ENCODE data around the gene EXOC7. TPM values are rescaled to one million over a fixed set of nuclear protein-coding genes. Genes with fewer than 3 reads are reported as not detected.

Gene EXOC7
- total RNA-seq, 1 experiment from 2014 or later, result 160 TPM

DNA sequence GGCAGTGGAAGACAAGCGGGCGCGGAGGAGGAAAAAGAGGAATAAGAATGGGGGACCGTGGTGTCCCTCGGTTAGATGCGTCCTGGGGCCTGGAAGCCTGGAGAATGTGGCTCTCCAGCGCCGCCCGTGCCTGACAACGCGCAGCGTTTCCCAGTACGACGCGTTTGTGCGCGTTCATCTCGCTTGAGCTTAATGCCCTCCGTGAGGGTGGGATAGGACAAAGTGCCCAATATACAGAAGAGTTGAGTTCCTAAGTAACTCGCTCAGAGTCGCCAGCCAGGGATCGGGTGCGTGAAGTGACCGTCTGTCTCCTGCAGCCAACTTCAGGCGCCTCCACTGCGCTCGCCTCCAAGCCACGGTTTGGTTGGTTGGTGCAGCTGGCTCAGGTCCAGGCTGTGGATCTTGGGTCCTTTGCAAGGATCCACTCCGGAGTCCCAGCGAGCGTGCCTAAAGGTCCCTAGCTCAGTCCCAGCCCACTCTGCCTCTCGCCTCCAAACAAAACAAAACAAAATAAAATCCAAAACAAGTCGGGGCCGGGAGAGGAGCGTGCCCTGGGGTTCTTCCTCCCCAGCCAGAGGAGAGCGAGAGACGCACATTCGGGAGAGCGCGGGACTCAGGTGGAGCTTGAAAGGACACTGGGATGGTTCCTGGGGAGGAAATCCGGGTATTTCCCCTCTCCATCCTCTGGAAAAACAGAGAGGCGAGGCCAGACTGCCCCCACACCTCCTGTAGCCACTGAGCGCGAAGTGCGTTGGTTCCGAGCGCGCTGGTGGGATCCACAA lies 28.0 kb downstream of the EXOC7 start:
- DNase-seq, result peak; percentile 79
- Histone ChIP-seq H4K20me1 (ENCODE audit: control insufficient read depth, insufficient read depth, insufficient read length) (peaks cover 3% of the 10 kb centered on the region), H4K5ac (ENCODE audit: insufficient read length, low read depth, low read length) (no peak overlapping the region), H3K18ac (ENCODE audit: insufficient read length, low read depth, low read length) (no peak overlapping the region), H3K56ac (ENCODE audit: insufficient read length, low read depth, low read length) (no peak overlapping the region), H3K9ac (ENCODE audit: extremely low read depth, insufficient read length, low read length) (no peak overlapping the region), H2AFZ (ENCODE audit: low read length) (no peak overlapping the region), H2BK20ac (ENCODE audit: low read depth, low read length, poor library complexity, severe bottlenecking) (no peak overlapping the region), H3K27me3 (ENCODE audit: insufficient read depth, low read length) (peaks cover 58% of the 10 kb centered on the region), H2BK120ac (ENCODE audit: low read depth, low read length, poor library complexity, severe bottlenecking) (no peak overlapping the region), H3K4me2 (ENCODE audit: insufficient read depth, insufficient read length, low read length) (peak overlapping the region; percentile 46), H3K23ac (ENCODE audit: insufficient read length, low read depth, low read length) (no peak overlapping the region), H4K8ac (replicated peaks; ENCODE audit: insufficient read length, low read depth, low read length) (no peak overlapping the region), H3K14ac (ENCODE audit: insufficient read depth, low read length) (no peak overlapping the region), H4K91ac (ENCODE audit: insufficient read length, low read depth, low read length) (no peak overlapping the region), H3T11ph (ENCODE audit: low read length) (no peak overlapping the region), H2BK5ac (ENCODE audit: insufficient read length, low read length) (no peak overlapping the region), H3K9me3 (ENCODE audit: control insufficient read depth, low read depth, low read length) (no peaks in the 10 kb centered on the region), H3K27ac (ENCODE audit: insufficient read length, low read depth, low read length) (no peak overlapping the region), H3K4me1 (ENCODE audit: insufficient read depth, low read length) (peaks cover 8% of the 10 kb centered on the region; the same call in 1 of the 2 replicates), H3K4ac (ENCODE audit: low read depth, low read length) (no peak overlapping the region), H3K23me2 (ENCODE audit: insufficient read length, low read depth, low read length, poor library complexity, severe bottlenecking) (peaks cover 34% of the 10 kb centered on the region), H2AK5ac (ENCODE audit: insufficient read length, low read length) (no peak overlapping the region), H2BK12ac (ENCODE audit: insufficient read length, low read depth, low read length) (no peak overlapping the region), H3K79me2 (ENCODE audit: insufficient read depth, low read length) (peaks cover 3% of the 10 kb centered on the region; the same call in 1 of the 2 replicates), H3K79me1 (ENCODE audit: insufficient read depth, low read depth, low read length, poor library complexity, severe bottlenecking) (no peaks in the 10 kb centered on the region), H2BK15ac (ENCODE audit: low read depth, low read length) (no peak overlapping the region)
- no CpG with 5 or more reads among the region's 48 CpGs for WGBS (ENCODE audit: extremely low coverage, insufficient read length, low lambda C conversion rate)
- Mint-ChIP-seq H3K9me3 (peaks cover 0 to 3% of the 10 kb centered on the region in 2 experiments; a peak in 2 of 5 replicates), H3K27me3 (ENCODE audit: low read depth) (peaks cover 73% of the 10 kb centered on the region), H3K4me1 (peaks cover 54 to 62% of the 10 kb centered on the region in 2 experiments), H3K27ac (no peak overlapping the region), H3K36me3 (ENCODE audit: insufficient read depth in 1 of 3, low read depth in 3 of 3) (no peaks in the 10 kb centered on the region), H3K4me3 (peak overlapping the region; percentile 56 to 78)
- TF ChIP-seq, protein P1, sequence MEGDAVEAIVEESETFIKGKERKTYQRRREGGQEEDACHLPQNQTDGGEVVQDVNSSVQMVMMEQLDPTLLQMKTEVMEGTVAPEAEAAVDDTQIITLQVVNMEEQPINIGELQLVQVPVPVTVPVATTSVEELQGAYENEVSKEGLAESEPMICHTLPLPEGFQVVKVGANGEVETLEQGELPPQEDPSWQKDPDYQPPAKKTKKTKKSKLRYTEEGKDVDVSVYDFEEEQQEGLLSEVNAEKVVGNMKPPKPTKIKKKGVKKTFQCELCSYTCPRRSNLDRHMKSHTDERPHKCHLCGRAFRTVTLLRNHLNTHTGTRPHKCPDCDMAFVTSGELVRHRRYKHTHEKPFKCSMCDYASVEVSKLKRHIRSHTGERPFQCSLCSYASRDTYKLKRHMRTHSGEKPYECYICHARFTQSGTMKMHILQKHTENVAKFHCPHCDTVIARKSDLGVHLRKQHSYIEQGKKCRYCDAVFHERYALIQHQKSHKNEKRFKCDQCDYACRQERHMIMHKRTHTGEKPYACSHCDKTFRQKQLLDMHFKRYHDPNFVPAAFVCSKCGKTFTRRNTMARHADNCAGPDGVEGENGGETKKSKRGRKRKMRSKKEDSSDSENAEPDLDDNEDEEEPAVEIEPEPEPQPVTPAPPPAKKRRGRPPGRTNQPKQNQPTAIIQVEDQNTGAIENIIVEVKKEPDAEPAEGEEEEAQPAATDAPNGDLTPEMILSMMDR (conservative IDR thresholded peaks at IDR 0.05), result peak; percentile 61
